Liver (tissue), 3 donors: Measurements from ENCODE around the gene ERGIC3.

Experiments used
- ATF3 ChIP-seq: IDR thresholded peaks from 2 replicates; pipeline ENCODE4 v1.6.1; 2016; ENCODE audit warnings: antibody characterized with exemption
- EGR1 ChIP-seq, 2 donors: IDR thresholded peaks; 2 replicates each; pipeline ENCODE4 v1.6.1; 2016 to 2018; ENCODE audit warnings: antibody characterized with exemption in 2 of 2, low read depth in 2 of 2
- GABPA ChIP-seq, 2 donors: IDR thresholded peaks in 1 of 2; conservative IDR thresholded peaks in 1 of 2; 2 replicates each; pipeline ENCODE4 v1.6.1; 2016; ENCODE audit warnings: antibody characterized with exemption in 2 of 2, mild to moderate bottlenecking in 1 of 2, moderate library complexity in 1 of 2
- HNF4A ChIP-seq, 2 donors: conservative IDR thresholded peaks; 2 replicates each; pipeline ENCODE4 v1.6.1; 2016; ENCODE audit warnings: antibody characterized with exemption in 2 of 2, mild to moderate bottlenecking in 2 of 2
- JUND ChIP-seq, 2 donors: IDR thresholded peaks; 2 replicates each; pipeline ENCODE4 v1.6.1; 2016; ENCODE audit warnings: antibody characterized with exemption in 2 of 2
- MAX ChIP-seq: IDR thresholded peaks from 2 replicates; pipeline ENCODE4 v1.6.1; 2016; ENCODE audit warnings: antibody characterized with exemption
- RAD21 ChIP-seq, 2 donors: IDR thresholded peaks; 2 replicates each; pipeline ENCODE4 v1.6.1; 2016; ENCODE audit warnings: antibody characterized with exemption in 2 of 2, mild to moderate bottlenecking in 2 of 2
- RXRA ChIP-seq, 2 donors: IDR thresholded peaks; 2 replicates each; pipeline ENCODE4 v1.6.1; 2017 to 2018; ENCODE audit warnings: antibody characterized with exemption in 2 of 2, mild to moderate bottlenecking in 1 of 2
- SP1 ChIP-seq: IDR thresholded peaks from 2 replicates; pipeline ENCODE4 v1.6.1; 2018; ENCODE audit warnings: antibody characterized with exemption, mild to moderate bottlenecking
- TAF1 ChIP-seq: conservative IDR thresholded peaks from 2 replicates; pipeline ENCODE4 v1.6.1; 2016; ENCODE audit warnings: antibody characterized with exemption, mild to moderate bottlenecking
- YY1 ChIP-seq: IDR thresholded peaks from 2 replicates; pipeline ENCODE4 v1.6.1; 2016; ENCODE audit warnings: antibody characterized with exemption, mild to moderate bottlenecking
- ZBTB33 ChIP-seq: IDR thresholded peaks from 2 replicates; pipeline ENCODE4 v1.6.1; 2016; ENCODE audit warnings: antibody characterized with exemption
- TF ChIP-seq, protein P1 (sequence below): fragments of 150-350 bp; IDR thresholded peaks from 2 replicates; pipeline ENCODE4 v1.5.1; 2017; ENCODE audit warnings: improper control_type of control experiment, low read depth, low read length; ENCODE audit not compliant: missing input control
- TF ChIP-seq, protein P2 (sequence below): IDR thresholded peaks from 2 replicates; pipeline ENCODE4 v1.6.1; 2016; ENCODE audit warnings: antibody characterized with exemption, mild to moderate bottlenecking
- donor health status: healthy.
- donor health status: healthy.

DNA sequence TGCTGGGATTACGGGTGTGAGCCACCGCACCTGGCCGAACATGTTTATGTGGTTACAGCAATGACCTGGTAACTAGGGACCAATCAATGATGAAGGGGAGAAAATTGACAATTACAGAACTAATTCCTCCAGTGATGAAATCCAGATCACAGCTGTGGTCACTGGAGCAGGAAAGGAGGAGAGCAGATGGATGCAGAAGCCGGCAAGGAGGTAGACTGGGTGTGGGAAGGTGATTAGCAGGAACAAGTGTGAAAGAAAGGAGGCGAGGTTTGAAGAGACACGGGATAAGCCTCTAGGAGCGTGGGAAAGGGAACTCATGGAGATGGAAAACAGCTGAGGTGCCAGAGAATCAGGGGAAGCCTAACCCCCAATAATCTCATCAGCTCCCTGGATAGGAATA lies 56.6 kb downstream of the ERGIC3 start:
- TF ChIP-seq, protein P1, sequence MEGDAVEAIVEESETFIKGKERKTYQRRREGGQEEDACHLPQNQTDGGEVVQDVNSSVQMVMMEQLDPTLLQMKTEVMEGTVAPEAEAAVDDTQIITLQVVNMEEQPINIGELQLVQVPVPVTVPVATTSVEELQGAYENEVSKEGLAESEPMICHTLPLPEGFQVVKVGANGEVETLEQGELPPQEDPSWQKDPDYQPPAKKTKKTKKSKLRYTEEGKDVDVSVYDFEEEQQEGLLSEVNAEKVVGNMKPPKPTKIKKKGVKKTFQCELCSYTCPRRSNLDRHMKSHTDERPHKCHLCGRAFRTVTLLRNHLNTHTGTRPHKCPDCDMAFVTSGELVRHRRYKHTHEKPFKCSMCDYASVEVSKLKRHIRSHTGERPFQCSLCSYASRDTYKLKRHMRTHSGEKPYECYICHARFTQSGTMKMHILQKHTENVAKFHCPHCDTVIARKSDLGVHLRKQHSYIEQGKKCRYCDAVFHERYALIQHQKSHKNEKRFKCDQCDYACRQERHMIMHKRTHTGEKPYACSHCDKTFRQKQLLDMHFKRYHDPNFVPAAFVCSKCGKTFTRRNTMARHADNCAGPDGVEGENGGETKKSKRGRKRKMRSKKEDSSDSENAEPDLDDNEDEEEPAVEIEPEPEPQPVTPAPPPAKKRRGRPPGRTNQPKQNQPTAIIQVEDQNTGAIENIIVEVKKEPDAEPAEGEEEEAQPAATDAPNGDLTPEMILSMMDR = no peak
- TF ChIP-seq YY1 (no peak), MAX (no peak), RAD21 (IDR thresholded peaks at IDR 0.05) (no peak), ZBTB33 (no peak), ATF3 (no peak), TAF1 (no peak), SP1 (no peak), EGR1 (IDR thresholded peaks at IDR 0.05; ENCODE audit: low read depth in 2 of 2) (no peak), RXRA (IDR thresholded peaks at IDR 0.05) (no peak), GABPA (IDR thresholded peaks at IDR 0.05 in 1 of 2, conservative IDR thresholded peaks at IDR 0.05 in 1 of 2) (no peak), HNF4A (conservative IDR thresholded peaks at IDR 0.05) (no peak), JUND (IDR thresholded peaks at IDR 0.05) (no peak)
- TF ChIP-seq, protein P2, sequence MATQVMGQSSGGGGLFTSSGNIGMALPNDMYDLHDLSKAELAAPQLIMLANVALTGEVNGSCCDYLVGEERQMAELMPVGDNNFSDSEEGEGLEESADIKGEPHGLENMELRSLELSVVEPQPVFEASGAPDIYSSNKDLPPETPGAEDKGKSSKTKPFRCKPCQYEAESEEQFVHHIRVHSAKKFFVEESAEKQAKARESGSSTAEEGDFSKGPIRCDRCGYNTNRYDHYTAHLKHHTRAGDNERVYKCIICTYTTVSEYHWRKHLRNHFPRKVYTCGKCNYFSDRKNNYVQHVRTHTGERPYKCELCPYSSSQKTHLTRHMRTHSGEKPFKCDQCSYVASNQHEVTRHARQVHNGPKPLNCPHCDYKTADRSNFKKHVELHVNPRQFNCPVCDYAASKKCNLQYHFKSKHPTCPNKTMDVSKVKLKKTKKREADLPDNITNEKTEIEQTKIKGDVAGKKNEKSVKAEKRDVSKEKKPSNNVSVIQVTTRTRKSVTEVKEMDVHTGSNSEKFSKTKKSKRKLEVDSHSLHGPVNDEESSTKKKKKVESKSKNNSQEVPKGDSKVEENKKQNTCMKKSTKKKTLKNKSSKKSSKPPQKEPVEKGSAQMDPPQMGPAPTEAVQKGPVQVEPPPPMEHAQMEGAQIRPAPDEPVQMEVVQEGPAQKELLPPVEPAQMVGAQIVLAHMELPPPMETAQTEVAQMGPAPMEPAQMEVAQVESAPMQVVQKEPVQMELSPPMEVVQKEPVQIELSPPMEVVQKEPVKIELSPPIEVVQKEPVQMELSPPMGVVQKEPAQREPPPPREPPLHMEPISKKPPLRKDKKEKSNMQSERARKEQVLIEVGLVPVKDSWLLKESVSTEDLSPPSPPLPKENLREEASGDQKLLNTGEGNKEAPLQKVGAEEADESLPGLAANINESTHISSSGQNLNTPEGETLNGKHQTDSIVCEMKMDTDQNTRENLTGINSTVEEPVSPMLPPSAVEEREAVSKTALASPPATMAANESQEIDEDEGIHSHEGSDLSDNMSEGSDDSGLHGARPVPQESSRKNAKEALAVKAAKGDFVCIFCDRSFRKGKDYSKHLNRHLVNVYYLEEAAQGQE = no peak
